ENCODE data around the gene IL17C.

The IL17C gene

DNA sequence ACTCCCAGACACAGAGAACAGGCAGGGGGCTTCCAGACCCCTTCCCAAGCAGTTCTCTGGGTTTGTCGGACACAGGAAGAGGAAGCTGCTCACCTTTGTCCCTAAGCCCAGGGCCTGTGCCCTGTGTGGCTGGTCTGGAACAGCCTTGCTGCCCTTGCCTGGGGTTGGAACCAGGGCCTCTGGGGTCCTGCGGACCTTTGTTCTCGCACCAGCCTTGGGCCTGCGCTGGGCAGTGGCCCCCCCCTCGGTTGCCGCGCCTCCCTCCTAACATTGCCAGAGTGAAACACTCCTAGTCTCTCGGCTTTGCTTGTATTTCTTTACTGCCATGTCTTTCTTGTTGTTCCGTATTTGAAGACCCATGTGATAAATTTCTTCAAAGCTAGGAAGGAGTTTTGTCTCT is 8.5 kb upstream of the IL17C start:
- DNase-seq: no peak

DNA sequence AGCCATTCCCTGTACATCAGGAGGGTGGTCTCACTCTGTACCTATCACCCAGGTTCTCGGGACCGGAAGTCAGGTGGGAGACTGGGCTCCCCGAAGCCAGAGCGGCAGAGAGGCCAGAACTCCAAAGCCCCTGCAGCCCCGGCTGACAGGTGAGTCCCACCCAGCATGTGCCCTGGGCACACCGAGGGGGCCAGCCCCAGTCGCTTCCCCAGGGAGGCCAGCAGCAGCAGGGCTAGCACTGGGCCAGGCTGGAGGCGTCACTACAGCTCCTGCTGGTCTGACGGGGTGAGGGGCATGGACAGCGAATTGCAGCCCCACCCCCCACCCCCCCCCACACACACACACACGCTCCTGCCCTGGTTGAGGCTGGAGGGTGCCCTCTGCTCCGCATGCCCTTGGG is 7.9 kb upstream of the IL17C start:
- DNase-seq: no peak

DNA sequence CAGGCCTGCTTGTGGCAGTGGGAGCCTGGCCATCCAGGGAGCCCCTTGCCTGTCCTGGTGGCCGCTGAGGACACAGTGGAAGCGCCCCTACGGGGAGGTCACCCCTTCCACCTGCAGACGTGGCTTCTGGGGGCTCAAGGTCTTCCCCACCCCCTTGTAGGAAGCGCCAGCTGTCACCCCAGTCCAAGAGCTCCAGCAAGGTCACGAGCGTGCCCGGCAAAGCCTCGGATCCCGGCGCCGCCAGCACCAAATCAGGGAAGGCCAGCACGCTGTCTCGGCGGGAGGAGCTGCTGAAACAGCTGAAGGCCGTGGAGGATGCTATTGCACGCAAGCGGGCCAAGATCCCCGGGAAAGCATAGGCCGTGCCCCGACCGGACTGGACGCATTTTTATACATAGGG is 7.4 kb upstream of the IL17C start:
- no peak for DNase-seq

DNA sequence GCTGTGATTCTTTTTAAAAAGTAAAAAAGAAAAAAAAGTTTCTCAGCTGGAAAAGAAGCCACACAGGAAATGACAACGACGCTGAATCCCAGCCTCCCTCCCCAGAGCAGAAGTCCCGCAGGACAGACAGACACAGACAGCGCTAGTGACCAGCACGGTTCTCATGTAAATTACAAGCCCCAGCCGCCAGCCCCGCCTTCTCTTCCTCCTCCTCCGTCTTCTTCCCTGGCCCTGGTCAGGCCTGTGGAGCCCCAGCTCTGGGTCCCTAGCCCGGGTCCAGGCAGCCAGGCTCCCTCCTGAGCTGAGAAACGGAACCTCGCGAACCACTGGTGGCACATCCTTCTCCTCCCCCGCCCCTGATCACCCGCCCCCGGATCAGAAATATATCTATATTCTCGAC is 7.0 kb upstream of the IL17C start:
- no peak for DNase-seq

DNA sequence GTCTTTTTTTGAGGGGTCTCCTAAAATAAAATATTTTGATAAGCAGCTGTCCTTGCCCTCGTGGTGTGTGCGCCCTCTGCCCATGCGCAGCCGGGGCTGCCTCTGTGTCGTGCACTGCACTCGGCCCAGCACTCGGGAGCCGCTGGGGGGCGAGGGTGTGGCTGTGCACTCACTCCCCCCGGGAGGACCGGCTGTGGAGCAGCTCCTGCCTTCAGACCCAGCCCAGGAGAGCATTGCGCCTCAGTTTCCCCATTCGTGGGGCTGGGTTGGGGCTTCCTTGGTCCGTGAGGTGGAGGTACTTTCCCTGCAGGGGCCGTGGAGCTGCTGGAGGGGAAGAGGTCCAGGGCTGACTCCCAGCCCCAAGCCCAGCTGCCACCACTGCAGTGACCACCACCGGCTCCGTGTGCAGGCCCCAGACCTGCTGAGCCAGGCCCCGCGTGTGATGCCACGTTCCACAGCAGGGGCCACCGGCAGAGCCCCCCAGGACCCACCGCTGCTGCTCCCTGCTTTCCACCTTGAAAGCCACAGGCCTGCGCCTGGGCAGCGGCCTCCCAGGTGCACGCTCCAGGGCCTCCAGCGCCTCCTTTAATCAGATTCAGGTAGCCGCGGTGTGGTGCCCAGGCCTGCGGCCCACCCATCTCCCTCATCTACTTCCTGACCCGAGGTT is 6.3 kb upstream of the IL17C start:
- no peak for DNase-seq

DNA sequence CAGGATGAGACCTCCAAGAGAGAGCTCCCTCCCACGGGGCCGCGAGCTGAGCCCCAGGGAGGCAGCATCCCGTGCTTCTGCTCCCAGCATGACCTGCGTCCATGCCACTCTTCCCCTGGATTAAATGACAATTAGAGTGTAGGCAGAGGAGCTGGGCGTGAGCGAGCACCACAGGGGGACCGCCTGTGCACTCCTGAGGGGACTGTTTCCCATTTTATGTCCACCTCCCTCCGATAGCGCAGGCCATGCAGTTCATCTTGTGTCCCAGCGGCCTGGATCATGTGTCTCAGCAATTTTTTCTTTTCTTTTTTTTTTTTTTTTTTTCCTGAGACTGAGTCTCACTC is 5.8 kb upstream of the IL17C start:
- DNase-seq: no peak

DNA sequence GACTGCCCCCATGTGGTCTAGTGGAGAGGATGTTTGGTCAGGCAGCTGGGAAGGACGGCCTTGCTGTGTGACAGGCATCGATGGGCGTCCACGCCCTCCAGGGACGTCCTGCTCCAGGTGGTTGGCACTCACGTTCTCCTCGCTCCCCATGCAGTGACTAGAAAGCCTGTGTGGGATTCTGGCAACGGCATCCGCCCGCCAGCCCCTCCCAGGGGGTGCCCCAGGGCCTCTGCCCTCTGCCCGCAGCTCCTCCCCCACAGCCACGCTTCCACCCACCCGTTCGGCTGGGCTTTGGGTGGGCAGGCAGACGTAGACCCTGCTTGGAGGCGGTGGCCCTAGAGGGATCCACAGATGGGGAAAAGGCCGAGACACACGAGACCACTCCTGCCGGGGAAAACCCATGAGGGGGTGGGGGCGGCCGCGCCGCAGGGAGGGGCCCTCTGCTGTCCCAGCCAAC is 4.7 kb upstream of the IL17C start:
- DNase-seq: peak; percentile 71

DNA sequence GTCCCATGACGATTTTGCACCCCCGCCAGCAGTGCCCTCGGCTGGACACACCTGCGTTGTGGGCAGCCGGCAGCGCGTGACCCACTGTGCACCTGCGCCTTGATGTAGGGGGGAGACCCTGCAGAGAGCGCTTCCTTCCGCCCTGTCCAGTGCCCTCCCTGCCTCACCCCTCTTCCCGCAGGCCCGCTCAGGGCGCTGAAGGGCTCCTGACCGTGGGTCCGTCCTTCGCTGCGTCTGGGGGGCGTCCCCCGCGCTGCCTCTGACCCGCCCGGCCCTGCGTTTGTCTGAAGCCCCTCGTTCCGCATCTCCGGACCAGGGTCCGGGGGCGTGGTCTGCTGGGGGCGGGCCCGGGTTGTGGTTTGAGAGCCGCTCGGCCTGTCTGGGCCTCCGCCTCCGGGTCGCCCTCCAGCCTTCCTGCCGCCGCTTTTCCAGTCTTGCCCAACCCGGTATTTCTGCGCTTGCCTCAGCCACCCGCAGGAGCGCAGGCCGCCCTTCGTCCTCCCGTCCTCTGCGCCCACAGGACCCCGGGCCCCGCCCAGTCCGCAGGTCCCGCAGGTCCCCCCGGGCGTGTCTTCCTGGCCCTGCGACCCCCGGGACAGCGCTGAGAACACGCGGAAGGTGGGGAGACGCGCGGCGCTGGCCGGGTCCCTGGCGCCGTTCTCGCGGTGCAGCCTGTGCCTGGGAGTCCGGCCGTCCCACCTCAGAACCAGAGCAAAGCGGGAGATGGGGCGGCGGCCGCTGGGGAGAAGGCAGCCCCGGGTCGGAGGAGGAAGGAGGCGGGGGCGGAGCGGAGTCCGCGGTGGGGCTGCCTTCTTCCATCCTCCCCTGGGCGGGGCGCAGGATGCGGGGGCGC is 4.0 kb upstream of the IL17C start:
- DNase-seq: peak; percentile 61

DNA sequence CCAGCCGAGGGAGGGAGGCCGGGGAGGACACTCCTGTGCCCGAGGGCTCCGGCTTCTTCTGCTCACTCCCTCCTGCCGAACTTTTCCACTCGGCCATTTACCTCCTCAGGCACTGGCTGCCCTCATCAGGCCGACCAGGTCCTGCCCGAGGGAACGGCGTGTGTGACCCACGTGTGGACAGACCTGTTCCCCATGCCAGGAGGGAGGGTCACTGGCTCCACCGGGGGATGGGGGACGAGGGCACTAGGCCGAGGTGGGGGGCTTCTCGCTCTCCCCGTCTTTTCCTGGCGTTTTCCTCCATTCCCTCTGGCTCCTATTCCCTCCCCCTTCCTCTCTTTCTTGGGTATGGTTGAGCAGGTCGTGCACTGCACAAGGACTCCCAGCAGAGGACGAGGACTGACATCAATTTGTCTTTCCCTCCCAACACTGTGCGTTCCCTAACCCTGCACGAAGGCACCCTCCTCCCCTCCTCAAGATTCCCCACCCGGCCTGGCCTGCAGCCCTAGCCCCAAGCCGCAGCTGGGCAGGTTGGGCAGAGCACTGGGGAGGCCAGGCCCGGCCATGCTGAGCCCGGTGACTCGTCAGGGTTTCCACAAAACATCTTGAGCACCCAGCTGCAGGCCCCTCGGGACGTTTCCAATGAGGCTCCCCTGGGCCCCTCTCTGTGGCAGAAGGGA is 3.2 kb upstream of the IL17C start:
- DNase-seq: no peak

DNA sequence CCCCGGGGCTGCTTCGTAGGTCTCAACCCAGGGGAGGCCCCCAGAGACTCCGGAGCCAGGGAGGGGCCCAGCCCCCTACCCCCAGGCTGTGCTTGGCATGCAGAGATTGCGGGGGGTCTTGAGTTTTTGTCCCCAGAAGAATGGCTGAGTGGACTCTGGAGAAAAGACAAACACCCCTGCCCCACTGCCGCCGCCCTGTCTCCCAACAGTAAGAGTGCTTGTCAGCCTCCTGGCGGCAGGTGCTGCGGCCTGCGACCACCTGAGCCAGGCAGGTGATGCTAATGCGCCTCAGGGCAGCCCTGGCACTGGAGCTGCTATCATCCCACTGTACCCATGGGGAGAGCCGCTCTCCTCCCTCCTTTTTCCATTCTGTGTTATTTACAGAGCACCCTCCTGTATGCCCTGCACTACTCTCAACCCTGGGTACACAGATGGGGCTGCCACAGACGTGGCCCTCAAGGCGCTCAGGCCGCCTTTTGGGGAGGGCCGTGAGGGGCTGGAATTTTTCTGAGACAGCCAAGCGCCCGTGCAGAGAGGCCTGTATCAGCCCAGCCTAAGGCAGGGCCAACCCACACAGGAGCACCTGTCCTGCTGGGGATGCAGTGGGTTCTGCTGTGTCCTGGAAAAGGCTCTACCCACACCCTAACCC is 2.6 kb upstream of the IL17C start:
- no peak for DNase-seq

DNA sequence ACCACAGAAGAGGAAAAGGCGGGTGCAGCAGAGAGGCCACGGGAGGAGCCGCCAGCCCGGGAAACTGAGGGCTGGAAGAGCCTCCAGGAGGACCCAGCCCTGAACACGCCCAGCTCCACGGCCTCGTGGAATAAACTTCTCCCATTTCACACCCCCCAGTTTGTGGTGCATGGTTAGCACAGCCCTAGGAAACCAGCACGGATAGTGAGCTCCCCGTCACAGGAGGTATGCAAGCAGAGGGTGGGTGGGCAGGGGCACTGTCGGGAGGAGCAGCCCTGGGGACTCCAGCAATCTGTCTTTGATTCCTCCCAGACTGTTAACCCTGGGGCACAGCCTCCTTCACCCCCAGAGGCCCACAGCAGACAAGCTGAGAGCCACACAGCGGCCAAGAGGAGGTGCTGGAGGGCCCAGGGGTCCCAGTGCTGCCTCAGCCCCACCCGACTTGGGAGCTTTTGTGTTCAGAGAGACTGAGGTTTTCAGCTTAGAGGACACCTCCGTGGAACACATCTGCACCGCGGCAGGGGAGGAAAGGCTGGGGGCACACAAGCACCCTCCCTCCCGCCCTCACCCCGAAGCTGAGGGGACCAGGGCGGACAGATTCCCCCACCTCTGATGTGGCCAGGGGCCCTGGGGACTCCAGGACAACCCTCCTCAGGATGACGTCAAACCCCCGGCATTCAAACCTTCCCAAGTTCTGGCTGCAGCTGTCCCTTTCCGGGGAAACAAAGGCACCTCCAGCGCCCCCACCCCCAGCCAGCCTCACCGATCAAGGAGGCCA is 1.7 kb upstream of the IL17C start:
- DNase-seq: no peak

DNA sequence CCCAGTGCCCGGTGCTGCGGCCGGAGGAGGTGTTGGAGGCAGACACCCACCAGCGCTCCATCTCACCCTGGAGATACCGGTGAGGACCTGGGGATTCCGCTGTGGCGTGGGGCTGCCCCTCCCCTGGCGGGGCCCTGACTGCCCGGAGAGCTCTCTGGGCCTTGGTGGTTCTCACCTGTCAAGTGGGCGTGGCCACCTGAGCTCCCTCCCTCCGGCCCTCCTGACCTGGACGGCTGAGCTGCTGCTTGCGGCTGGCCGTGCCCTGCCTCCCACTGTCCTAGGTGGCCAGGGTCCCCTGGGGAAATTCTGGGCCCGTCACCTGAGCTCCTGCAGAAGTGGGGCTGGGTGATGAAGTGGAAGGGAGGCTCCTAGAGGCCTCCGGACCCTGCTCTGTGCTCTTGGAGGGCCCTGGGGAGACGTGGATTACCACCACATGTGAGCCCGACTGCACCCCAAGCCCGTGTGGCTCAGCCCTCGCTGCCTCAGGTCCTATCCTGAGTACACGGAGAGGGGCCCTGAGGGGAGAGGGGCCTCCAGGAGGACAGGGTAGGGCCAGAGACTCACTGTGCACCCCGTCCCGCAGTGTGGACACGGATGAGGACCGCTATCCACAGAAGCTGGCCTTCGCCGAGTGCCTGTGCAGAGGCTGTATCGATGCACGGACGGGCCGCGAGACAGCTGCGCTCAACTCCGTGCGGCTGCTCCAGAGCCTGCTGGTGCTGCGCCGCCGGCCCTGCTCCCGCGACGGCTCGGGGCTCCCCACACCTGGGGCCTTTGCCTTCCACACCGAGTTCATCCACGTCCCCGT is 1.1 kb downstream of the IL17C start:
- no peak for DNase-seq

DNA sequence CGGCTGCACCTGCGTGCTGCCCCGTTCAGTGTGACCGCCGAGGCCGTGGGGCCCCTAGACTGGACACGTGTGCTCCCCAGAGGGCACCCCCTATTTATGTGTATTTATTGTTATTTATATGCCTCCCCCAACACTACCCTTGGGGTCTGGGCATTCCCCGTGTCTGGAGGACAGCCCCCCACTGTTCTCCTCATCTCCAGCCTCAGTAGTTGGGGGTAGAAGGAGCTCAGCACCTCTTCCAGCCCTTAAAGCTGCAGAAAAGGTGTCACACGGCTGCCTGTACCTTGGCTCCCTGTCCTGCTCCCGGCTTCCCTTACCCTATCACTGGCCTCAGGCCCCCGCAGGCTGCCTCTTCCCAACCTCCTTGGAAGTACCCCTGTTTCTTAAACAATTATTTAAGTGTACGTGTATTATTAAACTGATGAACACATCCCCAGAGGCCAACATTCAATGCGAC is 1.7 kb downstream of the IL17C start:
- no peak for DNase-seq

DNA sequence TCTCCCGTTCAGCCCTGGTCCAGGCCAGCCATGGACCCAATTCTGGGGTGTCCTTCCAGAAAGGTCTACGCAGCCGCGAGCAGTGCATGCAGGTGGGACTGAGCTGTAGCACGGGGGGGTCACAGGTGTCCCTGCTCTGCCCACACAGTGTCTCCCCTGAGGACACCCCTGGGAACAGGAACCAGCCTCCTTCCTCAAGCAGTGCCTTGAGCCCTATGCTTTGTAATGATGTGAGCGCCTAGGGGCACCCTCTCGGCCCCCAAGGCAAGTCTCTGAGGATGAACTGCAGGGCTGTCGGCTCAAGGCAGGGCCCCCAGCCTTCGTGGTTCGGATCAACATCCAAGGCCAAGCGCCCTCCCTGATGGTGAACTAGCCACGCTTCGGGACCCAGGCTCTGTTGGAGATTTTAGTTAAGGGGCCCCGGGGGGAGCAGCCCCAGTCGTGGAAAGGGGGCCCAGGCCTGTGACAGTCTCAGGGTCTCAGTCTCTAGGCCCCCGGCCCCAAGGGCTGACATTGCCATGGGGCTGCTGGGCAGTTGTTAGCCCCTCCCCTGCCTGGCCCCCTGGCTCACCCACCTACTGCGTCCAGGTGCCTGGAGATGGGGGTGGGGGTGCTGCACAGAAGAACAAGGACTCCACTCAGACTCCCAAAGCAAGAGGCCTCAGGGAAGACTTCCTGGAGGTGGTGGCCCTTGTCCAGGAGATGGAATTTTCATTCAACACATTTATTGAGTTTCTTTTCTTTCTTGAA is 2.3 kb downstream of the IL17C start:
- no peak for DNase-seq

DNA sequence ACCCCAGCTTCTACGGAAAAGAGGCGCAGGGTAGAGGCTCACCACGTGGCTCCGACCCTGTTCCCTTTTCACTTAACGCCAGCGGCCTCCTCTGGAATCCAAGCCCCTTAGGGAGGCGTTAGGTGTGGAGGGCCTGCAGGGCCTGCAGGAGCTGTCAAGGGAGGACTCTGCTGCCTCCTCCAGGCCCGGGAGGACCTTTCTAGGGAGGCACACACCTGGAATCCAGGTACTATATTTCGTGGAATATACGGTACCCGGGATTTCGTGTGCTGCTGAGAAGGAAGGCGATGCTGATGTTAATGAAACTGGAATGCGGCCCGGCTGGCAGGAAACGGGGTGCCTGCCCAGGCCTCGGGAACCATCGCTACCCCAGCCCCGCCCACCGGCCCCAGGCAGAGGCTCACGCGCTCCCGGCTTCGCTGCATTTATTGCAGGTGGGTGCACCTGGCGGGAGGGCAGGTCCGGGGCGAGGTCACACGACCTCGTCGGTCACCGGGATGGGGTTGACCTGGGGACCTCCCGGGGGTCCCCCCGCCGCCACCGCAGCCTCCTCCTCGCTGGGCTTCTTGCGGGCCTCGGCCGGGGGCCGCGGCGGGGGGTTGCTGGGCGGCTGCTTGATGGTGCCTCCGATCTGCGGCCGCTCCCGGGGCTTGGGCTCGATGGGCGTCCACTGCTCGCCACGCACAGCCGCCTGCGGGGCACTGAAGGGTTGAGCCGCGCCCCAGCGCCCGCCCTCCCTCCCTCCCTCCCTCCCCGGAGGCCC is 4.7 kb downstream of the IL17C start:
- no peak for DNase-seq

DNA sequence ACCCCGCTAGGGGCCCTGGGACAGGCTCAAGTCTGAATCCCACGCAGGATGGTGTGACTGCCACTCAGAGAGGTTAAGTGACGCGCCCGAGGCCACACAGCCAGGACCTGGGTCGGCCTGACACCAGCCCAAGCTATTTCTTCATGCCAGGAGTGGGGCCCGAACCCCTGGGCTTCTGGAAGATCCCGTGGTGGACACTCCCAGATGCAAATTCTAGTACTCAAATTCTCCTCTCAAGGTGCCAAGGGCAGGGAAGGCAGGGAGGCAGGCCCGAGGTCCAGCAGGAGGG is 5.2 kb downstream of the IL17C start:
- DNase-seq: no peak

DNA sequence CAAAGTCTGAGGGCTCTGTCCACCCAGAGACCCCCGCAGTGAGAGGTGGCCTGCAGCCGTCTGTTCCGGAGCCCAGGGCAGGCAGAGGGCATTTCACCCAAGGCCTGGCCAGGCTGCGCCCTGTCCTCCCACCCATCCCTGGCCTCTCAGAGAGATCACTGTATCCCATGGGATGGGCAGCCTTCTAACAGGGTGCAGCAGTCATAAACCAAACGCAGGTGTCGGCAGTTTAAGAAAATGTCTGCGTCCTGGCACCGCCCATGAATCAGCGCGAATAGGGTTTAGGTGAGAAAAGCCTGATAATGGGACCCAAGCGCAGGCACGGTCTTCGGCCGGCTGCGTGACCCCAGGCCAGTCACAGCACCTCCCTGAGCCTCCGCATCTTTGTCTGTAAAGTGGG is 7.1 kb downstream of the IL17C start:
- no peak for DNase-seq

DNA sequence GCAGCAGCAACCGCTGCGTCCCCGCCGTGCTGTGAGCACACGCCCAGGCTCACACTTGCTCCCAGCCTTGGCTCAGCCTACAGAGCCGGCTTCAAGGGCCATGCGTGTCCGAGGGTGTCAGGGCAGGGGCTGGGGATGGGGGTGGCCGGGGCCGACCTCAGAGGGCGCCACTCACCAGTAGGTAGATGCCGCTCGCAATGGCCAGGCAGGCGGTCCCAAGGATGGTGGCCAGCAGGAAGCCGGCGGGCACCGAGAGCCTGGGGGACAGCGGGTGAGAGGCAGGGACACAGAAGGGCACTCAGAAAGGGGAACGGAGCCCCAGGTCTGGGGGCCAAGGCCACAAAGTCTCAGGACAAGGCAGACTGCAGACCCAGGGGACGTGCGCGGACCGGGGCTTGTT is 7.6 kb downstream of the IL17C start:
- no peak for DNase-seq

DNA sequence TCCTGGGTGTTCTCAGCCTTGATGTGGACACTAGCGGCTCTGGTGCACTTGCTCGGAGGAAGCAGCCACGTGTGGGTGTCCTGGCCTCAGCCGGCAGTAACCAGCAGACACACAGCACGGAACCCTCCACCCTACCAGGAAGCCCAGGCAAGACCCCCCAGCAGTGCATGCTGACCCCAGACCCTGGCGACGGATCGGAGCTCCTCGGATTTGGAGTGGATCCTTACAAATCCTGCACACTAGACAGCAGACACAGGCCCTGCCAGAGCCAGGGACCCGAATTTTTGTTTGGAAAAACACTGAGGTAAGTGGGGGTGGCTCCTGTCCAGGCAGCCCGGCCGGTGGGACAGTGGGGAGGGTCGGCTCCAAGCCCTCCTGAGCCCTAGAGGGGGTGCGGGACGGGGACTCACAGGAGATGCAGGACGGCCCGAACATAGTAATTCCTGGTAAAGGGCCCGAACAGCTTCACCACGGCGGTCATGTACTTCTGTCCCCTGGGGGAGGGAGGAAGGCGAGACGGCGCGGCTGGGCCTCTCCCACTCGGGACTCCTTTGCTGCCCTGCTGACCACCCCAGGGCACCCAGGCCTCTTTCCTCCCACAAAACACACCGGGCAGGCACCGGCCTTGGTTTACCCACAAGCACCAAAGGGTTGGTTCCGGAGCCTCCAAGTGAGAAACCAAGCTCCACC is 8.1 kb downstream of the IL17C start:
- no peak for DNase-seq

All from CD4-positive, alpha-beta T cell treated with Interleukin-12 subunit alpha and Interleukin-12 subunit beta, for 1 hour (primary cell).